ENCODE results near the gene DPH3. TPM values are rescaled to one million over a fixed set of nuclear protein-coding genes. Genes with fewer than 3 reads are reported as not detected.

DPH3 gene
- total and polyA plus RNA-seq, 8 donors, result 4.7 to 21.2 (median 17.4) TPM

- peaks cover 0 to 7% (median 0%) of the 10 kb centered on the region in 4 donors for H3K4me1 ChIP-seq
- TF ChIP-seq POLR2AphosphoS5 (IDR thresholded peaks at IDR 0.05), result no peak
- TF ChIP-seq EP300 (IDR thresholded peaks at IDR 0.05), result no peak
- TF ChIP-seq CTCF (IDR thresholded peaks at IDR 0.05), result no peak
- no peak for TF ChIP-seq POLR2A (IDR thresholded peaks at IDR 0.05)
- peaks cover 3 to 68% (median 49%) of the 10 kb centered on the region in 4 donors for H3K36me3 ChIP-seq
- 87 to 94% (median 90%) methylated on average over 2 of the region's 2 CpGs for WGBS, 5 donors
- no peaks in the 10 kb centered on the region for H3K27me3 ChIP-seq
- no peak overlapping the region for H3K27ac ChIP-seq
- DNase-seq, result no peak
- intact Hi-C loops (cut with DNase I; ENCODE audit: low total_unique reads), result no loop called here
- H3K4me3 ChIP-seq, result no peak overlapping the region
- no peaks in the 10 kb centered on the region for H3K9me3 ChIP-seq
Measured at GRCh38 chr3:16304061-16305010, 39.6 kb upstream of the DPH3 start.

- Histone ChIP-seq H3K36me3 (peaks cover 3 to 68% (median 58%) of the 10 kb centered on the region in 4 donors), H3K27ac (no peak overlapping the region), H3K4me1 (peaks cover 0 to 7% (median 0%) of the 10 kb centered on the region in 4 donors), H3K4me3 (no peak overlapping the region), H3K27me3 (no peaks in the 10 kb centered on the region), H3K9me3 (no peaks in the 10 kb centered on the region)
- intact Hi-C loops (cut with DNase I; ENCODE audit: low total_unique reads), result no loop called here
- no peak for DNase-seq
- TF ChIP-seq EP300 (IDR thresholded peaks at IDR 0.05) (no peak), POLR2A (IDR thresholded peaks at IDR 0.05) (no peak), POLR2AphosphoS5 (IDR thresholded peaks at IDR 0.05) (no peak), CTCF (IDR thresholded peaks at IDR 0.05) (no peak)
- WGBS, 5 donors, result 51 to 76% (median 68%) methylated on average over 2 of the region's 2 CpGs
Measured at GRCh38 chr3:16303037-16303575, 38.4 kb upstream of the DPH3 start.

GRCh38 chr3:16302082-16302631, 37.4 kb upstream of the DPH3 start:
- WGBS, 5 donors, result 79 to 85% (median 82%) methylated on average over 6 of the region's 6 CpGs
- no peaks in the 10 kb centered on the region for H3K9me3 ChIP-seq
- peaks cover 3 to 73% (median 65%) of the 10 kb centered on the region in 4 donors for H3K36me3 ChIP-seq
- TF ChIP-seq POLR2A (IDR thresholded peaks at IDR 0.05) (no peak), CTCF (IDR thresholded peaks at IDR 0.05) (no peak), POLR2AphosphoS5 (IDR thresholded peaks at IDR 0.05) (no peak), EP300 (IDR thresholded peaks at IDR 0.05) (no peak)
- no peak overlapping the region for H3K4me3 ChIP-seq
- no peak for DNase-seq
- peaks cover 0 to 7% (median 0%) of the 10 kb centered on the region in 4 donors for H3K4me1 ChIP-seq
- H3K27ac ChIP-seq, result no peak overlapping the region
- intact Hi-C loops (cut with DNase I; ENCODE audit: low total_unique reads), result no loop called here
- no peaks in the 10 kb centered on the region for H3K27me3 ChIP-seq

GRCh38 chr3:16301507-16301906, 36.8 kb upstream of the DPH3 start:
- Histone ChIP-seq H3K36me3 (peaks cover 3 to 73% (median 69%) of the 10 kb centered on the region in 4 donors), H3K9me3 (no peaks in the 10 kb centered on the region), H3K4me3 (no peak overlapping the region), H3K4me1 (peaks cover 0 to 7% (median 0%) of the 10 kb centered on the region in 4 donors), H3K27me3 (no peaks in the 10 kb centered on the region), H3K27ac (peak overlapping the region in 3 of 5 donors; percentile 5 to 61 (median 46))
- WGBS, 5 donors, result 41 to 55% (median 51%) methylated on average over 6 of the region's 6 CpGs
- no peak for TF ChIP-seq POLR2A (IDR thresholded peaks at IDR 0.05)
- no peak for TF ChIP-seq CTCF (IDR thresholded peaks at IDR 0.05)
- no peak for TF ChIP-seq EP300 (IDR thresholded peaks at IDR 0.05)
- TF ChIP-seq POLR2AphosphoS5 (IDR thresholded peaks at IDR 0.05), result no peak
- intact Hi-C loops (cut with DNase I; ENCODE audit: low total_unique reads), result no loop called here
- DNase-seq, result no peak

Data from stomach (tissue), 9 donors.